Ovary (tissue), 9 donors: ENCODE results near the gene GALNT16. TPM values are rescaled to one million over a fixed set of nuclear protein-coding genes. Genes with fewer than 3 reads are reported as not detected.

Experiments used
- DNase-seq, 5 donors: peaks; one replicate each; pipeline ENCODE4 v3.0.0-alpha.2; 2019 to 2020
- H3K27ac ChIP-seq, 2 donors: fragments of 200-600 bp; one replicate each; pipeline versions ENCODE4 v1.5.1 to v1.8.0; 2019 to 2022
- H3K27me3 ChIP-seq: fragments of 200-600 bp; one replicate; pipeline ENCODE4 v1.8.0; 2022
- H3K36me3 ChIP-seq: fragments of 200-600 bp; sonication (generic); one replicate; pipeline ENCODE4 v1.5.1; 2019
- H3K4me1 ChIP-seq: one replicate; pipeline ENCODE4 v1.8.1; 2013; ENCODE audit warnings: mild to moderate bottlenecking, moderate library complexity; ENCODE audit not compliant: insufficient read depth
- H3K4me3 ChIP-seq: fragments of 200-600 bp; sonication (generic); one replicate; pipeline ENCODE4 v1.5.1; 2017
- H3K9me3 ChIP-seq, 2 donors: fragments of 200-600 bp in 1 of 2; sonication (generic) in 1 of 2; one replicate each; pipeline versions ENCODE4 v1.5.1 to v1.8.1; 2013 to 2019; ENCODE audit warnings: mild to moderate bottlenecking in 1 of 2, moderate library complexity in 1 of 2
- EP300 ChIP-seq: sonication (generic); formaldehyde crosslinking; IDR thresholded peaks from one replicate; pipeline ENCODE4 v1.6.1; 2017; ENCODE audit warnings: antibody characterized with exemption
- POLR2A ChIP-seq: fragments of 450-650 bp; IDR thresholded peaks from one replicate; pipeline ENCODE4 v1.6.1; 2017; ENCODE audit warnings: antibody characterized with exemption, mild to moderate bottlenecking, moderate library complexity
- WGBS, 3 donors: extraction: QIAGEN DNeasy Blood & Tissue Kit in 1 of 3; methylation state at CpG; one replicate each; pipeline versions ENCODE4 v1.1.5 to v1.1.7; 2013 to 2017; 5-methylcytosine and 5-hydroxymethylcytosine counted together
- intact Hi-C, 4 donors: fragments of 100-400 bp; cut with DNase I; formaldehyde crosslinking; loops; one replicate each; pipeline versions ENCODE4 v1.11.0 to v1.15.1; 2022 to 2023
- polyA plus RNA-seq, 2 donors: library from polyadenylated mRNA; stranded (reverse); fragments of 200-250 nt in 1 of 2; fragments of 350-450 nt in 1 of 2; fragmentation: Illumina TruSeq in 1 of 2; extraction: RNeasy Lipid Tissue Mini Kit (QIAGEN cat#74804) in 1 of 2; gene quantifications; one replicate each; pipeline ENCODE4 v1.2.3, GENCODE V29; 2013 to 2014
- total RNA-seq, 7 donors: library from RNA; depleted of rRNA in 2 of 7; stranded (reverse); fragments of >200 nt in 2 of 7; fragmentation: NEBNext Ultra II Directional in 3 of 7; extraction: Animal tissue kit (Norgen Biotek cat#: 25700) in 3 of 7; gene quantifications; one replicate each; pipeline versions ENCODE4 v1.1.0 to v1.2.4, GENCODE V29; 2016 to 2023
- TF ChIP-seq, protein P1 (sequence below), 3 donors: fragments of 450-650 bp in 2 of 3; fragments of 200-600 bp in 1 of 3; IDR thresholded peaks; one replicate each; pipeline versions ENCODE4 v1.5.1 to v1.8.0; 2016 to 2022; ENCODE audit warnings: antibody characterized with exemption in 3 of 3, mild to moderate bottlenecking in 1 of 3
- donor health status: DM: no; HTN: no; CAD: no; lungs with moderate emphysema.
- donor health status: DM: no; HTN: no; CAD: no.
- donor health status: Bipolar disorder and iron deficiency.
- donor health status: DM: yes; HTN: yes; CAD: no.
- donor health status: DM: no; HTN: no; CAD: no.
- donor health status: DM: yes; HTN: yes; CAD: no.

Gene GALNT16
- total and polyA plus RNA-seq, 9 donors = 0.36 to 5.3 (median 2.0) TPM

DNA sequence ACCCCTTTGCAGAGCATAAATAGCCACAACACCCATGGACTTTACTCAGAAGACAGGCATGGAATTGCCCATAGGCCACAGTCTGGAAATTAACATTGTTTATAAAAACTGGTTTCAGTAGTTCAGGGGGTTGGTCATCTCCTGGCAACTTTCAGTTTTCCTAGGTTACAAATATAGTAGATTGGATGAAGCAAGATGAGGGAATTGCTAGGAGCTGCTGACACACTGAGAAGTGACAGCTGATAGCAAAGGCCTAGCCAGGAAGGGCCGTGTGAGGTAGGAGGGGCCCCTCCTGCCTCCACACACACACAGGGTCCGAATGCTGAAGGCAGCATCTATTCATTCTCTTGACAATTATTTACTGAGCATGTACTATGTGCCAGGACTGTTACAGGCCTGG lies 8.3 kb downstream of the GALNT16 start:
- 69 to 82% (median 74%) methylated on average over 2 of the region's 2 CpGs for whole genome bisulfite sequencing, 3 donors
- no peaks in the 10 kb centered on the region for H3K4me1 ChIP-seq
- no peak for DNase-seq
- TF ChIP-seq, protein P1, sequence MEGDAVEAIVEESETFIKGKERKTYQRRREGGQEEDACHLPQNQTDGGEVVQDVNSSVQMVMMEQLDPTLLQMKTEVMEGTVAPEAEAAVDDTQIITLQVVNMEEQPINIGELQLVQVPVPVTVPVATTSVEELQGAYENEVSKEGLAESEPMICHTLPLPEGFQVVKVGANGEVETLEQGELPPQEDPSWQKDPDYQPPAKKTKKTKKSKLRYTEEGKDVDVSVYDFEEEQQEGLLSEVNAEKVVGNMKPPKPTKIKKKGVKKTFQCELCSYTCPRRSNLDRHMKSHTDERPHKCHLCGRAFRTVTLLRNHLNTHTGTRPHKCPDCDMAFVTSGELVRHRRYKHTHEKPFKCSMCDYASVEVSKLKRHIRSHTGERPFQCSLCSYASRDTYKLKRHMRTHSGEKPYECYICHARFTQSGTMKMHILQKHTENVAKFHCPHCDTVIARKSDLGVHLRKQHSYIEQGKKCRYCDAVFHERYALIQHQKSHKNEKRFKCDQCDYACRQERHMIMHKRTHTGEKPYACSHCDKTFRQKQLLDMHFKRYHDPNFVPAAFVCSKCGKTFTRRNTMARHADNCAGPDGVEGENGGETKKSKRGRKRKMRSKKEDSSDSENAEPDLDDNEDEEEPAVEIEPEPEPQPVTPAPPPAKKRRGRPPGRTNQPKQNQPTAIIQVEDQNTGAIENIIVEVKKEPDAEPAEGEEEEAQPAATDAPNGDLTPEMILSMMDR (IDR thresholded peaks at IDR 0.05) = no peak
- TF ChIP-seq EP300 (no peak), POLR2A (no peak)
- no peaks in the 10 kb centered on the region for H3K9me3 ChIP-seq
- H3K27ac ChIP-seq = no peak overlapping the region
- H3K4me3 ChIP-seq = no peak overlapping the region
- no peaks in the 10 kb centered on the region for H3K27me3 ChIP-seq
- intact Hi-C loops = no loop called here
- H3K36me3 ChIP-seq = no peaks in the 10 kb centered on the region

DNA sequence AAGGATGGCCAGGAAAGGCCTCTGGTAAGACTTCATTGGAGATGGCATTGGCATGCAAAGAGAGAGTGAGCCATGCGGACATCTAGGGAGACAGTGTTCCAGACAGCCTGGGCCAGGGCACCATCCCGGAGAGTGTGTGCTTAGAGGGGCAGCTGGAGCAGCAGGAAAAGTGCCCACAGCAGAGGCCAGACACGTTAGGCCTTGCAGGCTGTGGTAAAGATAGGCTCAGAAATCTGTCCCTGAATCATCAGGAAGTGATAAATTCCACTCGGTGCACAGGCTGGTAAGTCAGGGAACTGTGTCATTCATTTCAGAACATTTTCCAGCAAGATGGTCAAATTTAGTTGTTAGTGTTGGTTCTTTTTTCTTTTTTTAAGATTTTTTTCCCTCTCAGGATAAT lies 8.8 kb downstream of the GALNT16 start:
- no peaks in the 10 kb centered on the region for H3K36me3 ChIP-seq
- no peak overlapping the region for H3K4me3 ChIP-seq
- H3K27ac ChIP-seq = no peak overlapping the region
- no peaks in the 10 kb centered on the region for H3K27me3 ChIP-seq
- H3K9me3 ChIP-seq = no peaks in the 10 kb centered on the region
- H3K4me1 ChIP-seq = no peaks in the 10 kb centered on the region
- DNase-seq = no peak
- no peak for TF ChIP-seq EP300
- TF ChIP-seq POLR2A = no peak
- TF ChIP-seq, protein P1 (IDR thresholded peaks at IDR 0.05) = no peak
- WGBS, 3 donors = 76 to 79% (median 77%) methylated on average over 4 of the region's 4 CpGs
- intact Hi-C loops = no loop called here

DNA sequence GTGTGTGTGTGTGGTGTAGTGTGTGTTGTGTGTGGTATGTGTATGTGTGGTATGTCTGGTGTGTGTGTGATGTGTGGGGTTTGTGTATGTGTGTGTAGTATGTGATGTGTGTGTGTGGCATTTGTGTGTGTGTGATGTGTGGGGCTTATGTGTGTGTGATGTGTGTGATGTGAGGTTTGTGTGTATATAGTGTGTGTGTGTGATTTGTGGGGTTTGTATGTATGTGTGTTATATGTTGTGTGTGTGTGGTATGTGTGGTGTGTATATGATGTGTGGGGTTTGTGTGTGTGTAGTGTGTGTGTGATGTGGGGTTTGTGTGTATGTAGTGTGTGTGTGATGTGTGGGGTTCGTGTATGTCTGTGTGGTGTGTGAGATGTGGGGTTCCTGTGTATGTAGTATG lies 9.4 kb downstream of the GALNT16 start:
- TF ChIP-seq POLR2A = no peak
- DNase-seq = no peak
- WGBS, 3 donors = 95 to 96% (median 96%) methylated on average over 1 of the region's 1 CpG
- H3K4me1 ChIP-seq = no peaks in the 10 kb centered on the region
- H3K27me3 ChIP-seq = no peaks in the 10 kb centered on the region
- H3K27ac ChIP-seq = no peak overlapping the region
- intact Hi-C loops = no loop called here
- no peak overlapping the region for H3K4me3 ChIP-seq
- no peaks in the 10 kb centered on the region for H3K9me3 ChIP-seq
- no peaks in the 10 kb centered on the region for H3K36me3 ChIP-seq

DNA sequence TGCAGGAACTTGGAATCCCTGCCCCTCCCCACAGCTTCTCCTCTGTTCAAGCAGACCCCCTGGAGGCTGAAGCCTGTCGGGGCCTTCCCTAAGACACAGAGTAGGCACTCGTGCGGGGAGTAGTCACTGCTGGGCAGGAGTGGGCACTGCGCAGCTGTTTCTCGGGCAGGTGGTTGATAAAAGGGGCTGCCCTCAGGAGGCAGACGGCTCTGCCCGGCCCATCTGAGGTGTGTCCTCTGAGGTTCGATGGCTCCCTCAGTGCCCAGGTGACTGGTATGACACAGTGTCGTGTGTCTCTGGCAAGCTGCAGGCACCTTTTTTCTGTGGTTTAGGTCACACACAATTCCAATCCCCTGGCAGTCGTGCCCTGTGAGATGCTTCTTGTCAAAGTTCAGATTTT lies 10.1 kb downstream of the GALNT16 start:
- TF ChIP-seq POLR2A (no peak), EP300 (no peak)
- TF ChIP-seq, protein P1 (IDR thresholded peaks at IDR 0.05) = no peak
- H3K27ac ChIP-seq = no peak overlapping the region
- no peak overlapping the region for H3K4me3 ChIP-seq
- H3K4me1 ChIP-seq = no peaks in the 10 kb centered on the region
- H3K36me3 ChIP-seq = no peaks in the 10 kb centered on the region
- 77 to 83% (median 81%) methylated on average over 10 of the region's 10 CpGs for whole genome bisulfite sequencing, 3 donors
- H3K27me3 ChIP-seq = no peaks in the 10 kb centered on the region
- no peaks in the 10 kb centered on the region for H3K9me3 ChIP-seq
- intact Hi-C loops = no loop called here
- DNase-seq = no peak

DNA sequence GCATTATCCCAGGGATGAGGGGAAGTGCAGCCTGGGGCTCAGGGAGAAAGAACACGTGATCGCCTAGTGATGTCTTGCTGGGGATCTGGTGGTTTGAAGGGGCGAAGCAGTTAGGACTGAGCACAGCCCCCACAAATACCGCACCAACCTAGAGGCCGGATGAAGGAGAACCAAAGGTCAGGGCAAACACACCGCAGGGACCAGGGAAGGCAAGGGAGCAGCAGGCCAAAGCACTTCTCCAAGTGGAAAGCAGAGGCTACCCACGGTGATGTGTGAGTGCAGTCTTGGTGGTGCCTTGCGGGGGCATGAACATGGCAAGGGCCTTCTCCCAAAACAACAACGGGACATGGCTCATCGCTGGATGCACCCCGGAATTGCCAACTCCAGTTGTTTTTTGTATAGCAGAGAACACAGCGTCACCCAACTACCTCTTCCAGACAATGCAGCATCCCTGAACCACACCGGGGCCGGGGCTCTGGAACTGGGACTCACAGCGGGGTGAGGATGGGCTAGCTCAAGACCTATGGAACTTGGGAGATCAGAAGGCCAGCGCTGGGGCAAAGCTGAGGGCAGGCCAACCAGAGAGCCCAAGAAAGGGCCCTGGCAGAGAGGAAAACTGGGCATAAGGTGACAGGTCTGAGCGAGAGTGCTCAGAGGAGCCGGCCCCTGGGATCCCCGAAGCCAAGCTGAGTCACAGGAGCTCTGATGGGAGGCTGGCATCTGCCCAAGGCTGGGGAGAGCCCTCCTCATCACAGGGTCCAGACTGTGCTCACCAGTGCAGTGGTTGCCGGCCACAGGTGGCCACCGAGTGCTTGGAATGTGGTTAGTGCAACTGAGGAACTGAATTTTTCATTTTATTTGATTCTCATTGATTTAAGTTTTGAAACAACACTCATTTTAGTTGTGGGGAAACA lies 11.1 kb downstream of the GALNT16 start:
- no peak overlapping the region for H3K27ac ChIP-seq
- no peaks in the 10 kb centered on the region for H3K4me1 ChIP-seq
- no peak overlapping the region for H3K4me3 ChIP-seq
- H3K9me3 ChIP-seq = no peaks in the 10 kb centered on the region
- H3K36me3 ChIP-seq = no peaks in the 10 kb centered on the region
- no peak for DNase-seq
- whole genome bisulfite sequencing, 3 donors = 82 to 85% (median 83%) methylated on average over 21 of the region's 21 CpGs
- no peaks in the 10 kb centered on the region for H3K27me3 ChIP-seq
- intact Hi-C loops = no loop called here
- TF ChIP-seq EP300 (no peak), POLR2A (no peak)
- TF ChIP-seq, protein P1 (IDR thresholded peaks at IDR 0.05) = no peak
